Activated T-cell treated with anti-CD3 and anti-CD28 coated beads for 24 hours (primary cell): ENCODE results near the gene SPATA24.
"Not testable (repeated sequence)": the region's sequence is repeated elsewhere in the genome, so short reads cannot be mapped to it uniquely, and the experiment has no call there.

Experiments used
- DNase-seq: peaks from one replicate; pipeline ENCODE4 v3.0.0-alpha.2; 2020; ENCODE audit warnings: low read depth

SPATA24 gene

GRCh38 chr5:139416651-139417050 lies 12.8 kb upstream of the SPATA24 start:
- no peak for DNase-seq

- DNase-seq = no peak
Observed at GRCh38 chr5:139415869-139416268, 12.0 kb upstream of the SPATA24 start.

- no peak for DNase-seq
Observed at GRCh38 chr5:139415221-139415861, 11.5 kb upstream of the SPATA24 start.

- DNase-seq = no peak
Observed at GRCh38 chr5:139414581-139415130, 10.8 kb upstream of the SPATA24 start.

GRCh38 chr5:139413963-139414362 lies 10.1 kb upstream of the SPATA24 start:
- no peak for DNase-seq

- DNase-seq = no peak
Observed at GRCh38 chr5:139413153-139413552, 9.3 kb upstream of the SPATA24 start.

- no peak for DNase-seq
Observed at GRCh38 chr5:139410993-139411828, 7.3 kb upstream of the SPATA24 start.

GRCh38 chr5:139410121-139410992 lies 6.5 kb upstream of the SPATA24 start:
- DNase-seq = no peak

- not testable (repeated sequence) for DNase-seq
Observed at GRCh38 chr5:139409116-139409515, 5.2 kb upstream of the SPATA24 start.

- DNase-seq = no peak
Observed at GRCh38 chr5:139408191-139408590, 4.3 kb upstream of the SPATA24 start.

GRCh38 chr5:139407517-139407916 lies 3.6 kb upstream of the SPATA24 start:
- DNase-seq = no peak

GRCh38 chr5:139406963-139407362 lies 3.1 kb upstream of the SPATA24 start:
- DNase-seq = no peak

GRCh38 chr5:139404484-139404840 lies 573 bp upstream of the SPATA24 start:
- DNase-seq = no peak

GRCh38 chr5:139403418-139403786 lies 487 bp downstream of the SPATA24 start:
- DNase-seq = no peak

GRCh38 chr5:139402561-139403158 lies 1.2 kb downstream of the SPATA24 start:
- DNase-seq = no peak

- no peak for DNase-seq
Observed at GRCh38 chr5:139401546-139401945, 2.3 kb downstream of the SPATA24 start.

GRCh38 chr5:139399501-139400121 lies 4.3 kb downstream of the SPATA24 start:
- no peak for DNase-seq

GRCh38 chr5:139397921-139398320 lies 6.0 kb downstream of the SPATA24 start:
- DNase-seq = no peak

- no peak for DNase-seq
Observed at GRCh38 chr5:139396691-139397090, 7.2 kb downstream of the SPATA24 start.

GRCh38 chr5:139395844-139396640 lies 7.8 kb downstream of the SPATA24 start:
- no peak for DNase-seq
